Activated naive CD4-positive, alpha-beta T cell treated with anti-CD3 and anti-CD28 coated beads, Interleukin-2, amount 50 U/mL, for 24 hours (primary cell): ENCODE data around the gene CAB39L.

Experiments
- H3K27ac Mint-ChIP-seq: one replicate; pipeline ENCODE4 v1.8.0; 2021; ENCODE audit warnings: mild to moderate bottlenecking, mixed read lengths
- H3K27me3 Mint-ChIP-seq: one replicate; pipeline ENCODE4 v1.8.0; 2021; ENCODE audit warnings: mixed read lengths
- H3K36me3 Mint-ChIP-seq: one replicate; pipeline ENCODE4 v1.8.0; 2021; ENCODE audit warnings: mixed read lengths
- H3K4me1 Mint-ChIP-seq: one replicate; pipeline ENCODE4 v1.8.0; 2021; ENCODE audit warnings: mixed read lengths
- H3K4me3 Mint-ChIP-seq: one replicate; pipeline ENCODE4 v1.8.0; 2021; ENCODE audit warnings: mild to moderate bottlenecking, mixed read lengths
- H3K9me3 Mint-ChIP-seq: one replicate; pipeline ENCODE4 v1.8.0; 2021; ENCODE audit warnings: mixed read lengths

Gene CAB39L

GRCh38 chr13:49279112-49279511 is 164.8 kb downstream of the CAB39L start:
- Mint-ChIP-seq H3K36me3 (peaks cover 16% of the 10 kb centered on the region), H3K9me3 (no peaks in the 10 kb centered on the region), H3K4me1 (no peaks in the 10 kb centered on the region), H3K27ac (no peak overlapping the region), H3K27me3 (no peaks in the 10 kb centered on the region), H3K4me3 (no peak overlapping the region)

- no peaks in the 10 kb centered on the region for H3K27me3 Mint-ChIP-seq
- no peaks in the 10 kb centered on the region for H3K9me3 Mint-ChIP-seq
- no peaks in the 10 kb centered on the region for H3K4me1 Mint-ChIP-seq
- H3K4me3 Mint-ChIP-seq = no peak overlapping the region
- H3K36me3 Mint-ChIP-seq = peaks cover 14% of the 10 kb centered on the region
- no peak overlapping the region for H3K27ac Mint-ChIP-seq
Observed at GRCh38 chr13:49278211-49278610, 165.7 kb downstream of the CAB39L start.

GRCh38 chr13:49272296-49272695 is 171.6 kb downstream of the CAB39L start:
- Mint-ChIP-seq H3K4me3 (no peak overlapping the region), H3K27me3 (no peaks in the 10 kb centered on the region), H3K9me3 (no peaks in the 10 kb centered on the region), H3K4me1 (no peaks in the 10 kb centered on the region), H3K36me3 (peaks cover 11% of the 10 kb centered on the region), H3K27ac (no peak overlapping the region)

GRCh38 chr13:49271264-49271663 is 172.6 kb downstream of the CAB39L start:
- no peak overlapping the region for H3K4me3 Mint-ChIP-seq
- no peaks in the 10 kb centered on the region for H3K9me3 Mint-ChIP-seq
- no peaks in the 10 kb centered on the region for H3K4me1 Mint-ChIP-seq
- peaks cover 13% of the 10 kb centered on the region for H3K36me3 Mint-ChIP-seq
- H3K27ac Mint-ChIP-seq = no peak overlapping the region
- no peaks in the 10 kb centered on the region for H3K27me3 Mint-ChIP-seq

- H3K4me3 Mint-ChIP-seq = no peak overlapping the region
- H3K4me1 Mint-ChIP-seq = no peaks in the 10 kb centered on the region
- H3K36me3 Mint-ChIP-seq = peaks cover 14% of the 10 kb centered on the region
- no peaks in the 10 kb centered on the region for H3K27me3 Mint-ChIP-seq
- no peak overlapping the region for H3K27ac Mint-ChIP-seq
- no peaks in the 10 kb centered on the region for H3K9me3 Mint-ChIP-seq
Observed at GRCh38 chr13:49265822-49266221, 178.0 kb downstream of the CAB39L start.

- Mint-ChIP-seq H3K9me3 (no peaks in the 10 kb centered on the region), H3K27ac (no peak overlapping the region), H3K4me1 (peaks cover 11% of the 10 kb centered on the region), H3K27me3 (no peaks in the 10 kb centered on the region), H3K36me3 (peaks cover 10% of the 10 kb centered on the region), H3K4me3 (no peak overlapping the region)
Observed at GRCh38 chr13:49262634-49263033, 181.2 kb downstream of the CAB39L start.

GRCh38 chr13:49259586-49259985 is 184.3 kb downstream of the CAB39L start:
- H3K36me3 Mint-ChIP-seq = peaks cover 11% of the 10 kb centered on the region
- H3K4me3 Mint-ChIP-seq = no peak overlapping the region
- no peak overlapping the region for H3K27ac Mint-ChIP-seq
- H3K27me3 Mint-ChIP-seq = no peaks in the 10 kb centered on the region
- H3K9me3 Mint-ChIP-seq = no peaks in the 10 kb centered on the region
- H3K4me1 Mint-ChIP-seq = peaks cover 34% of the 10 kb centered on the region
